H9 (cell line): ENCODE results near the gene NSL1. TPM values are rescaled to one million over a fixed set of nuclear protein-coding genes. Genes with fewer than 3 reads are reported as not detected.

Experiments
- DNase-seq: peaks from one replicate; pipeline ENCODE4 v3.0.0-alpha.2; 2017
- H2AFZ ChIP-seq: one replicate; pipeline ENCODE4 v1.6.1; 2013; ENCODE audit warnings: mild to moderate bottlenecking, low read length, control low read depth, moderate library complexity
- H2AK5ac ChIP-seq: 2 replicates; pipeline ENCODE4 v1.6.1; 2013; ENCODE audit warnings: low read length, control low read depth, mixed read lengths; ENCODE audit not compliant: insufficient read length
- H2BK120ac ChIP-seq: one replicate; pipeline ENCODE4 v1.6.1; 2013; ENCODE audit warnings: low read depth, mild to moderate bottlenecking, low read length, control low read depth, inconsistent platforms; ENCODE audit not compliant: poor library complexity, severe bottlenecking
- H2BK12ac ChIP-seq: 2 replicates; pipeline ENCODE4 v1.6.1; 2013; ENCODE audit warnings: low read length, control low read depth, mixed read lengths, low read depth; ENCODE audit not compliant: insufficient read length
- H2BK15ac ChIP-seq: 2 replicates; pipeline ENCODE4 v1.6.1; 2013; ENCODE audit warnings: low read depth, low read length, control low read depth
- H2BK20ac ChIP-seq: one replicate; pipeline ENCODE4 v1.6.1; 2013; ENCODE audit warnings: low read depth, mild to moderate bottlenecking, low read length, control low read depth, inconsistent platforms; ENCODE audit not compliant: poor library complexity, severe bottlenecking
- H2BK5ac ChIP-seq: 2 replicates; pipeline ENCODE4 v1.6.1; 2013; ENCODE audit warnings: low read length, control low read depth, mixed read lengths; ENCODE audit not compliant: insufficient read length
- H3K14ac ChIP-seq: 2 replicates; pipeline ENCODE4 v1.6.1; 2013; ENCODE audit warnings: low read length, control low read depth; ENCODE audit not compliant: insufficient read depth
- H3K18ac ChIP-seq: 2 replicates; pipeline ENCODE4 v1.6.1; 2013; ENCODE audit warnings: low read depth, mild to moderate bottlenecking, mixed read lengths, low read length, control low read depth; ENCODE audit not compliant: insufficient read length
- H3K23ac ChIP-seq: 2 replicates; pipeline ENCODE4 v1.6.1; 2013; ENCODE audit warnings: low read length, control low read depth, mixed read lengths, low read depth; ENCODE audit not compliant: insufficient read length
- H3K23me2 ChIP-seq: 2 replicates; pipeline ENCODE4 v1.6.1; 2013; ENCODE audit warnings: low read depth, mild to moderate bottlenecking, mixed read lengths, low read length, control low read depth; ENCODE audit not compliant: insufficient read length, poor library complexity, severe bottlenecking
- H3K27ac ChIP-seq: 2 replicates; pipeline ENCODE4 v1.5.1; 2013; ENCODE audit warnings: low read length, control low read depth, mixed read lengths, low read depth; ENCODE audit not compliant: insufficient read length
- H3K27me3 ChIP-seq: 2 replicates; pipeline ENCODE4 v1.6.1; 2013; ENCODE audit warnings: low read length, control low read depth, inconsistent platforms; ENCODE audit not compliant: insufficient read depth
- H3K4ac ChIP-seq: 2 replicates; pipeline ENCODE4 v1.6.1; 2013; ENCODE audit warnings: low read depth, mild to moderate bottlenecking, control low read depth, inconsistent platforms, low read length, moderate library complexity
- H3K4me1 ChIP-seq: 2 replicates; pipeline ENCODE4 v1.6.1; 2013; ENCODE audit warnings: low read length, control low read depth, inconsistent platforms; ENCODE audit not compliant: insufficient read depth
- H3K4me2 ChIP-seq: 2 replicates; pipeline ENCODE4 v1.6.1; 2013; ENCODE audit warnings: low read length, control low read depth, mixed read lengths; ENCODE audit not compliant: insufficient read length, insufficient read depth
- H3K56ac ChIP-seq: 2 replicates; pipeline ENCODE4 v1.6.1; 2013; ENCODE audit warnings: low read depth, mild to moderate bottlenecking, mixed read lengths, low read length, control low read depth; ENCODE audit not compliant: insufficient read length
- H3K79me1 ChIP-seq: 2 replicates; pipeline ENCODE4 v1.6.1; 2013; ENCODE audit warnings: low read depth, mild to moderate bottlenecking, moderate library complexity, low read length, control low read depth, inconsistent platforms; ENCODE audit not compliant: insufficient read depth, poor library complexity, severe bottlenecking
- H3K79me2 ChIP-seq: 2 replicates; pipeline ENCODE4 v1.6.1; 2013; ENCODE audit warnings: low read length, control low read depth, inconsistent platforms; ENCODE audit not compliant: insufficient read depth
- H3K9ac ChIP-seq: 2 replicates; pipeline ENCODE4 v1.6.1; 2013; ENCODE audit warnings: low read length, control low read depth, mixed read lengths; ENCODE audit not compliant: insufficient read length; ENCODE audit errors: extremely low read depth
- H3K9me3 ChIP-seq: one replicate; pipeline ENCODE4 v1.6.1; 2013; ENCODE audit warnings: low read depth, low read length, inconsistent platforms; ENCODE audit not compliant: control insufficient read depth
- H3T11ph ChIP-seq: one replicate; pipeline ENCODE4 v1.6.1; 2013; ENCODE audit warnings: mild to moderate bottlenecking, low read length, control low read depth, inconsistent platforms
- H4K20me1 ChIP-seq: one replicate; pipeline ENCODE4 v1.6.1; 2013; ENCODE audit not compliant: control insufficient read depth, insufficient read length, insufficient read depth
- H4K5ac ChIP-seq: 2 replicates; pipeline ENCODE4 v1.6.1; 2013; ENCODE audit warnings: low read depth, mild to moderate bottlenecking, mixed read lengths, low read length, control low read depth; ENCODE audit not compliant: insufficient read length
- H4K8ac ChIP-seq: replicated peaks from 2 replicates; pipeline ENCODE4 v1.6.1; 2013; ENCODE audit warnings: low read length, control low read depth, mixed read lengths, low read depth; ENCODE audit not compliant: insufficient read length
- H4K91ac ChIP-seq: 2 replicates; pipeline ENCODE4 v1.6.1; 2013; ENCODE audit warnings: low read depth, mild to moderate bottlenecking, moderate library complexity, mixed read lengths, low read length, control low read depth; ENCODE audit not compliant: insufficient read length
- H3K27ac Mint-ChIP-seq, 3 experiments: 2 replicates in 2 of 3; 3 replicates in 1 of 3; pipeline ENCODE4 v1.8.0; 2020 to 2021; ENCODE audit warnings: mixed read lengths in 3 of 3, mild to moderate bottlenecking in 1 of 3, moderate library complexity in 1 of 3
- H3K27me3 Mint-ChIP-seq: 2 replicates; pipeline ENCODE4 v1.8.0; 2021; ENCODE audit warnings: low read depth, mild to moderate bottlenecking, moderate library complexity, mixed read lengths
- H3K36me3 Mint-ChIP-seq, 3 experiments: 2 replicates in 2 of 3; 3 replicates in 1 of 3; pipeline ENCODE4 v1.8.0; 2020 to 2021; ENCODE audit warnings: low read depth in 3 of 3, mixed read lengths in 3 of 3; ENCODE audit not compliant: insufficient read depth in 1 of 3
- H3K4me1 Mint-ChIP-seq, 2 experiments: 2 replicates each; pipeline ENCODE4 v1.8.0; 2020; ENCODE audit warnings: mixed read lengths in 2 of 2
- H3K4me3 Mint-ChIP-seq, 2 experiments: 2 replicates in 1 of 2; 3 replicates in 1 of 2; pipeline ENCODE4 v1.8.0; 2020 to 2021; ENCODE audit warnings: mild to moderate bottlenecking in 2 of 2, mixed read lengths in 2 of 2, moderate library complexity in 1 of 2
- H3K9me3 Mint-ChIP-seq, 2 experiments: 2 replicates in 1 of 2; 3 replicates in 1 of 2; pipeline ENCODE4 v1.8.0; 2020; ENCODE audit warnings: mild to moderate bottlenecking in 2 of 2, mixed read lengths in 2 of 2, moderate library complexity in 1 of 2
- WGBS: extraction: QIAGEN DNeasy Blood & Tissue Kit; methylation state at CpG from one replicate; pipeline ENCODE4 v1.1.7; 2013; ENCODE audit warnings: missing lambda C conversion rate, low lambda C conversion rate, mixed read lengths; ENCODE audit not compliant: insufficient read length; ENCODE audit errors: extremely low coverage; 5-methylcytosine and 5-hydroxymethylcytosine counted together
- total RNA-seq: library from RNA; stranded (reverse); gene quantifications from 2 replicates; pipeline ENCODE4 v1.2.1, GENCODE V29; 2021
- TF ChIP-seq, protein P1 (sequence below): fragments of 200-600 bp; sonication (generic); conservative IDR thresholded peaks from 3 replicates; pipeline ENCODE4 v1.8.0; 2021; ENCODE audit warnings: antibody characterized with exemption, mild to moderate bottlenecking

Gene NSL1
- total RNA-seq, 1 experiment from 2014 or later = 49.3 TPM

DNA sequence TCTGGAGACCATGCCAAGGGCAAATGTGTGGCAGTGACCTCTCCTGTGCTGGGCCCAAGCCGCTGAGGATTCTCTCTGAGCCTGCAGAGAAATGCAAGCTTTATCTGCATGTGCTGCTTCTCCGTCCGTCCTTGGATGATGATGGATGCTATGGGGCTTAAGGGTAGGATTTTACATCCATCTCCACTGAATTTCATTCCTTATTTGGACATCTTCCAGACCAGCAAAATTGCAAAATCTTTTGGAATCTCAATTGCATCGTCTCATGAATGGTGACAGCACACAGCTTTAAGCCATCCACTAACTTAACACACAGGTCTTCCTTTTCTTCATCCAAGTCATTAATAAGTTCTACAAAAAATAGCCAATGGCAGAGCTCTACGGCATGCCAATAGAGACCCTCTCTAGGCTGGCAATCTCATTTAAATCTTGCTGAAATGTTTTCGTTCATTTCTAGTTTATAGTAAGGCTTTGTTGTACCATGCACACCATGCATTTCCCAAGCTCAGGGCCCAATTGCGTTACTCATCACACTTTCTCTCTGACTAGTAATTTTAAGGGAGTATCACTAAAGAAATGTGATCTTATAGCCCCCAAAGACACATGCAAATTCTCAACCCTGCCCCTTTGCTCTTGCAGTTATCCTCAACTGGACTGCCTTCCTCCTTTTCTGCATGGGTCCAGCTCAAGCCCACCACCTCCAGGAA is 103.1 kb downstream of the NSL1 start:
- Histone ChIP-seq H4K20me1 (no peaks in the 10 kb centered on the region), H2AFZ (no peak overlapping the region), H3K4me1 (peaks cover 5% of the 10 kb centered on the region; the same call in 1 of the 2 replicates), H3K9me3 (no peaks in the 10 kb centered on the region), H2AK5ac (no peak overlapping the region), H4K5ac (no peak overlapping the region), H3K56ac (no peak overlapping the region), H3K14ac (no peak overlapping the region; the same call in 1 of the 2 replicates), H3T11ph (no peak overlapping the region), H3K23ac (no peak overlapping the region), H4K8ac (no peak overlapping the region), H3K4ac (no peak overlapping the region), H2BK120ac (no peak overlapping the region), H4K91ac (no peak overlapping the region), H2BK15ac (no peak overlapping the region), H3K23me2 (no peaks in the 10 kb centered on the region), H3K79me2 (no peaks in the 10 kb centered on the region), H3K27ac (no peak overlapping the region), H2BK20ac (no peak overlapping the region), H3K27me3 (no peaks in the 10 kb centered on the region), H2BK5ac (no peak overlapping the region), H3K18ac (no peak overlapping the region), H3K4me2 (no peak overlapping the region), H2BK12ac (no peak overlapping the region), H3K9ac (no peak overlapping the region), H3K79me1 (no peaks in the 10 kb centered on the region)
- TF ChIP-seq, protein P1, sequence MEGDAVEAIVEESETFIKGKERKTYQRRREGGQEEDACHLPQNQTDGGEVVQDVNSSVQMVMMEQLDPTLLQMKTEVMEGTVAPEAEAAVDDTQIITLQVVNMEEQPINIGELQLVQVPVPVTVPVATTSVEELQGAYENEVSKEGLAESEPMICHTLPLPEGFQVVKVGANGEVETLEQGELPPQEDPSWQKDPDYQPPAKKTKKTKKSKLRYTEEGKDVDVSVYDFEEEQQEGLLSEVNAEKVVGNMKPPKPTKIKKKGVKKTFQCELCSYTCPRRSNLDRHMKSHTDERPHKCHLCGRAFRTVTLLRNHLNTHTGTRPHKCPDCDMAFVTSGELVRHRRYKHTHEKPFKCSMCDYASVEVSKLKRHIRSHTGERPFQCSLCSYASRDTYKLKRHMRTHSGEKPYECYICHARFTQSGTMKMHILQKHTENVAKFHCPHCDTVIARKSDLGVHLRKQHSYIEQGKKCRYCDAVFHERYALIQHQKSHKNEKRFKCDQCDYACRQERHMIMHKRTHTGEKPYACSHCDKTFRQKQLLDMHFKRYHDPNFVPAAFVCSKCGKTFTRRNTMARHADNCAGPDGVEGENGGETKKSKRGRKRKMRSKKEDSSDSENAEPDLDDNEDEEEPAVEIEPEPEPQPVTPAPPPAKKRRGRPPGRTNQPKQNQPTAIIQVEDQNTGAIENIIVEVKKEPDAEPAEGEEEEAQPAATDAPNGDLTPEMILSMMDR = no peak
- Mint-ChIP-seq H3K4me3 (no peak overlapping the region), H3K27ac (no peak overlapping the region), H3K36me3 (no peaks in the 10 kb centered on the region), H3K9me3 (no peaks in the 10 kb centered on the region; a peak in 1 of 5 replicates), H3K4me1 (peaks cover 0 to 4% of the 10 kb centered on the region in 2 experiments; a peak in 1 of 4 replicates), H3K27me3 (peaks cover 13% of the 10 kb centered on the region)
- peak; percentile 8 for DNase-seq
- no CpG with 5 or more reads among the region's 7 CpGs for WGBS
